Measurements from ENCODE around the gene WWC1.

Gene WWC1

GRCh38 chr5:168291342-168291963 is at the start of gene WWC1:
WWC1 (plus strand) TSS chr5:168291645; CDS start chr5:168292153, 508 bp downstream.
- Histone ChIP-seq H3K4me1 (peaks cover 12% of the 10 kb centered on the region), H3K9me3 (no peaks in the 10 kb centered on the region), H3K36me3 (replicated peaks) (no peaks in the 10 kb centered on the region), H3K27me3 (ENCODE audit: low read depth) (no peaks in the 10 kb centered on the region), H3K4me3 (peak within 1 kb of the TSS; percentile 59)
- in situ Hi-C loops (cut with MboI; ENCODE audit: low sequenced_read_pairs), result no loop called here
- DNase-seq (ENCODE audit: low spot score in 2 of 2), result peak; percentile 75 to 90

- no peak overlapping the region for H3K4me3 ChIP-seq
- no peaks in the 10 kb centered on the region for H3K4me1 ChIP-seq
- H3K9me3 ChIP-seq, result no peaks in the 10 kb centered on the region; the same call in 1 of the 2 replicates
- no peaks in the 10 kb centered on the region for H3K36me3 ChIP-seq (replicated peaks)
- no peak for DNase-seq (ENCODE audit: low spot score in 2 of 2)
- no peaks in the 10 kb centered on the region for H3K27me3 ChIP-seq (ENCODE audit: low read depth)
- in situ Hi-C loops (cut with MboI; ENCODE audit: low sequenced_read_pairs), result no loop called here
Measured at GRCh38 chr5:168244838-168245559, 46.4 kb upstream of the WWC1 start.

- in situ Hi-C loops (cut with MboI; ENCODE audit: low sequenced_read_pairs), result loop anchor here (25.0 kb wide), 1 partner anchor 437 kb away; no protein-coding TSS in a partner anchor
- H3K36me3 ChIP-seq (replicated peaks), result no peaks in the 10 kb centered on the region
Measured at GRCh38 chr5:168249923-168250322, 41.5 kb upstream of the WWC1 start.

GRCh38 chr5:168251259-168251658 is 40.2 kb upstream of the WWC1 start:
- no peak for DNase-seq (ENCODE audit: low spot score in 2 of 2)
- no peaks in the 10 kb centered on the region for H3K36me3 ChIP-seq (replicated peaks)
- H3K27me3 ChIP-seq (ENCODE audit: low read depth), result no peaks in the 10 kb centered on the region
- in situ Hi-C loops (cut with MboI; ENCODE audit: low sequenced_read_pairs), result loop anchor here (25.0 kb wide), 1 partner anchor 436 kb away; no protein-coding TSS in a partner anchor
- no peak overlapping the region for H3K4me3 ChIP-seq
- no peaks in the 10 kb centered on the region for H3K9me3 ChIP-seq
- H3K4me1 ChIP-seq, result no peaks in the 10 kb centered on the region

More at GRCh38 chr5:168249923-168250322, 41.5 kb upstream of the WWC1 start:
- Histone ChIP-seq H3K27me3 (ENCODE audit: low read depth) (no peaks in the 10 kb centered on the region), H3K4me1 (no peaks in the 10 kb centered on the region), H3K4me3 (no peak overlapping the region), H3K9me3 (no peaks in the 10 kb centered on the region)
- DNase-seq (ENCODE audit: low spot score in 2 of 2), result no peak

GRCh38 chr5:168254013-168254693 is 37.3 kb upstream of the WWC1 start:
- Histone ChIP-seq H3K4me1 (no peaks in the 10 kb centered on the region), H3K4me3 (no peak overlapping the region), H3K27me3 (ENCODE audit: low read depth) (no peaks in the 10 kb centered on the region), H3K36me3 (replicated peaks) (no peaks in the 10 kb centered on the region), H3K9me3 (no peaks in the 10 kb centered on the region)
- in situ Hi-C loops (cut with MboI; ENCODE audit: low sequenced_read_pairs), result loop anchor here (25.0 kb wide), 1 partner anchor 433 kb away; no protein-coding TSS in a partner anchor
- DNase-seq (ENCODE audit: low spot score in 2 of 2), result no peak

GRCh38 chr5:168260353-168261226 is 30.9 kb upstream of the WWC1 start:
- no peak overlapping the region for H3K4me3 ChIP-seq
- H3K27me3 ChIP-seq (ENCODE audit: low read depth), result no peaks in the 10 kb centered on the region
- no peaks in the 10 kb centered on the region for H3K9me3 ChIP-seq
- no peak for DNase-seq (ENCODE audit: low spot score in 2 of 2)
- no peaks in the 10 kb centered on the region for H3K4me1 ChIP-seq
- in situ Hi-C loops (cut with MboI; ENCODE audit: low sequenced_read_pairs), result loop anchor here (25.0 kb wide), 1 partner anchor 427 kb away; no protein-coding TSS in a partner anchor
- H3K36me3 ChIP-seq (replicated peaks), result no peaks in the 10 kb centered on the region

- Histone ChIP-seq H3K27me3 (ENCODE audit: low read depth) (no peaks in the 10 kb centered on the region), H3K4me1 (no peaks in the 10 kb centered on the region), H3K9me3 (no peaks in the 10 kb centered on the region), H3K36me3 (replicated peaks) (no peaks in the 10 kb centered on the region), H3K4me3 (no peak overlapping the region)
- in situ Hi-C loops (cut with MboI; ENCODE audit: low sequenced_read_pairs), result loop anchor here (25.0 kb wide), 1 partner anchor 426 kb away; no protein-coding TSS in a partner anchor
- DNase-seq (ENCODE audit: low spot score in 2 of 2), result no peak
Measured at GRCh38 chr5:168261227-168261571, 30.2 kb upstream of the WWC1 start.

- DNase-seq (ENCODE audit: low spot score in 2 of 2), result no peak
- Histone ChIP-seq H3K36me3 (replicated peaks) (no peaks in the 10 kb centered on the region), H3K4me3 (no peak overlapping the region), H3K9me3 (no peaks in the 10 kb centered on the region), H3K4me1 (no peaks in the 10 kb centered on the region), H3K27me3 (ENCODE audit: low read depth) (no peaks in the 10 kb centered on the region)
- in situ Hi-C loops (cut with MboI; ENCODE audit: low sequenced_read_pairs), result loop anchor here (25.0 kb wide), 1 partner anchor 425 kb away; no protein-coding TSS in a partner anchor
Measured at GRCh38 chr5:168262042-168262743, 29.3 kb upstream of the WWC1 start.

- DNase-seq (ENCODE audit: low spot score in 2 of 2), result no peak
- no peaks in the 10 kb centered on the region for H3K27me3 ChIP-seq (ENCODE audit: low read depth)
- H3K36me3 ChIP-seq (replicated peaks), result no peaks in the 10 kb centered on the region
- no peak overlapping the region for H3K4me3 ChIP-seq
- no peaks in the 10 kb centered on the region for H3K9me3 ChIP-seq
- in situ Hi-C loops (cut with MboI; ENCODE audit: low sequenced_read_pairs), result loop anchor here (25.0 kb wide), 1 partner anchor 424 kb away; no protein-coding TSS in a partner anchor
- no peaks in the 10 kb centered on the region for H3K4me1 ChIP-seq
Measured at GRCh38 chr5:168263121-168263520, 28.3 kb upstream of the WWC1 start.

GRCh38 chr5:168266016-168266415 is 25.4 kb upstream of the WWC1 start:
- in situ Hi-C loops (cut with MboI; ENCODE audit: low sequenced_read_pairs), result loop anchor here (25.0 kb wide), 1 partner anchor 421 kb away; no protein-coding TSS in a partner anchor
- H3K4me1 ChIP-seq, result peaks cover 8% of the 10 kb centered on the region
- no peak for DNase-seq (ENCODE audit: low spot score in 2 of 2)
- H3K4me3 ChIP-seq, result no peak overlapping the region
- H3K9me3 ChIP-seq, result no peaks in the 10 kb centered on the region
- no peaks in the 10 kb centered on the region for H3K36me3 ChIP-seq (replicated peaks)
- no peaks in the 10 kb centered on the region for H3K27me3 ChIP-seq (ENCODE audit: low read depth)

GRCh38 chr5:168268949-168269936 is 22.2 kb upstream of the WWC1 start:
- H3K4me1 ChIP-seq, result peaks cover 8% of the 10 kb centered on the region
- no peaks in the 10 kb centered on the region for H3K36me3 ChIP-seq (replicated peaks)
- in situ Hi-C loops (cut with MboI; ENCODE audit: low sequenced_read_pairs), result loop anchor here (25.0 kb wide), 1 partner anchor 418 kb away; no protein-coding TSS in a partner anchor
- peak; percentile 83 to 95 for DNase-seq (ENCODE audit: low spot score in 2 of 2)
- H3K4me3 ChIP-seq, result peak overlapping the region; percentile 22
- H3K9me3 ChIP-seq, result no peaks in the 10 kb centered on the region
- no peaks in the 10 kb centered on the region for H3K27me3 ChIP-seq (ENCODE audit: low read depth)

GRCh38 chr5:168269937-168270330 is 21.5 kb upstream of the WWC1 start:
- no peaks in the 10 kb centered on the region for H3K27me3 ChIP-seq (ENCODE audit: low read depth)
- peaks cover 8% of the 10 kb centered on the region for H3K4me1 ChIP-seq
- no peaks in the 10 kb centered on the region for H3K36me3 ChIP-seq (replicated peaks)
- no peak for DNase-seq (ENCODE audit: low spot score in 2 of 2)
- H3K4me3 ChIP-seq, result no peak overlapping the region
- no peaks in the 10 kb centered on the region for H3K9me3 ChIP-seq
- in situ Hi-C loops (cut with MboI; ENCODE audit: low sequenced_read_pairs), result loop anchor here (25.0 kb wide), 1 partner anchor 417 kb away; no protein-coding TSS in a partner anchor
